HG03442 (cell line): ENCODE results near the gene ZNF579.
"Not testable (repeated sequence)": the region's sequence is repeated elsewhere in the genome, so short reads cannot be mapped to it uniquely, and the experiment has no call there.

Source experiments
- ATAC-seq: cut with Tn5 transposase; IDR thresholded peaks from one replicate; pipeline ENCODE4 v1.9.1; 2021; ENCODE audit warnings: mild to moderate bottlenecking, moderate library complexity; ENCODE audit not compliant: unreplicated experiment

Gene ZNF579

DNA sequence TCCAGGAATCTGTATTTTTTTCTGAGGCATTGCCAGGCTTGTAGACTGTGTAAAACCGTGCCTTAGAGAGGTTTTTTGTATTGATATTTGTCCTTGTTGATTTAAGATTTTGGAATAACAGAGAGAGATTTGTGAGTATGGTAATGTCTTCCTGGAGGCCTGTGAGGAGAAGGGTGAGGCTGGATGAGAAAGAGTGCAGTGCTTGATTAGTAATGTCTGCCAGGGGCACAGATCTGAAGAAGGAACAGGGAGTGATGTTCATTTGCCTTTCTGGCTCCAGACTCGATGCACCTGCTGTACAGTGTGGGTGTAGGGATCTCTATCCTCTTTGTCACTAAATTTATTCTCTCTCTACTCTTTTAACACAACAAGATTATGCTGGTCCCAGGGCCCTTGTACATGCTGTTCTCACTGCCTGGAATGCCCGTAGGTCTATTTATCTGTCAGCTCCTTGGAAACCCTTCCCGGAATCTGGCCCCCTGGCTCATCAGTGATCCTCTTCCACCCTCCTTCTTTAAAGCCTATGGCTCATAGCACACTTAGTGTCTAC lies 14.4 kb upstream of the ZNF579 start:
- no peak for ATAC-seq

DNA sequence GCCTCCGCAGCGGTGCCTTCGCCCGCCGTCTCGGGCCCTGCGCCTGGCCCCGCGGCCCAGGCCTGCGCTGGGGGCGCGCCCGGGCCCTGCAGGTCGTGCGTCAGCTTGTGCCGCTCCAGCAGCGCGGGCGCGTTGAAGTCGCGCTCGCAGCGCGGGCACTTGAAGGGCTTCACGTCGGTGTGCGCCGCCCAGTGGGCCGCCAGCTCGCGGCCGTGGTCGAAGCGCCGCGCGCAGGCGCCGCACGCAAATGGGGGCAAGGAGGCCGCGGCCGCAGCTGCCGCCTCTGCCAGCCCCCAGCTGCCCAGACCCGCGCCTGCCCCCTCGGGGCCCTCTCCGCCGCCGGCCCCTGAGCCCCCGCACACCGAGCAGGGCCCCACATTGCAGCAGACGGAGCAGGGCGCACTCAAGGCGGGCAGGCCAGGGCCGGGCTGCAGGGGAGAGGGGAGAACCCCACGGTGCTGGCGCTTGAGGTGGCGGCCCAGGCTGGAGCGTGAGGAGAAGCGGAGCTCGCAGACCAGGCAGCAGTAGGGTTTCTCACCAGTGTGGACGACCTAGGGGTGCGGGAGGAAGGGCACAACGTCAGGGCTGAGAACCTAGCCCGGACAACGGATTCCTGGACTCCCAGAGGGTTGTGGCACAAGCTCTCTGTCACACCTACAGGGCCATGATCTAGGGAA lies 12.6 kb upstream of the ZNF579 start:
- ATAC-seq: no peak

DNA sequence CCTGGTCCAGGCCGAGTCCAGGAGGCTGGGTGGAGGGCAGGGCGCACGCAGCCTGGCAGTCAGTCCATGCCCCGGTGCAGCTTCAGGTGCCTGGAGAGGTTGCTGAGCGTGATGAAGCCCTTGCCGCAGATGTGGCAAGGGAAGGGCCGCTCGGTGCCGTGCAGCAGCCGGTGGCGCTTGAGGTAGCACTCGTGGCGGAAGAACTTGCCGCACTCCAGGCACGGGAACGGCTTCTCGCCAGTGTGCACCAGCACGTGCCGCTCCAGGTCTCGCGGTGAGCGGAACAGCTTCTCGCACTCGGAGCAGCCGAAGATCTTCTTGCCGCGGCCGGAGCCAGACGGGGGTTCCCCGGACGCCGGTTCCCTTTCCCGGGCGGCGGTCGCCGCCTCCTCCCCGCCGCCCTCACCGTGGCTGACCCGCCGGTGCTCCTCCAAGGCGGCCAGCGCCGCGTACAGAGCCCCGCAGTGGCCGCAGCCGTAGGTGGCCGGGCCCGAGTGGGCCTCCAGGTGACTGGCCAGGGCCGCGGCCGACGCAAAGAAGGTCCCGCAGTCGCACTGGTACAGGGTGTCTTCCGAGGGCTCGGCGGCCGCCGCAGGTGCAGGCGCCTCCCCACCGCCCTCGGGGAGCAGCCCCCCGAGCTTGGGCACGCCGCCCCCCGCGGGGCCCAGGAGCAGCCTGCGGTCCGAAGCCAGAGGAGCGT lies 11.9 kb upstream of the ZNF579 start:
- no peak for ATAC-seq

DNA sequence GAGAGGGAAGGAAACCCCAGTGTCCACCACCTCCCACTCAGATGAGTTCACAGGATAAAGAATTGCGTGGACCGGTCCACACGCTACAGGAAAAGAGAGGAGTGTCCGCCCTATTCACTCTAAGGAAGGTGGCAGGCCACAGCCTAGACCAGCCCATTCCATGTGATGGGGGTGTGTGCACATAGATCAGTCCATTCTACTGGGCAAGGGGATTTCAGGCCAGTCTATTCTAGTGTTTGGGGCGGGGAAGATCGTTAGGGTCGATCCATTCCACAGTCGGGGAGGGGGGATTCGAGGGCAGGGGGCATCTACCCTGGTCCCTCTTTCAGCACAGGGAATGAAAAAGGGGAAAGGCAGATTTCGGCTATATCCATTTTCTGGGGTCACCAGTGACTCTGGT lies 10.9 kb upstream of the ZNF579 start:
- no peak for ATAC-seq

DNA sequence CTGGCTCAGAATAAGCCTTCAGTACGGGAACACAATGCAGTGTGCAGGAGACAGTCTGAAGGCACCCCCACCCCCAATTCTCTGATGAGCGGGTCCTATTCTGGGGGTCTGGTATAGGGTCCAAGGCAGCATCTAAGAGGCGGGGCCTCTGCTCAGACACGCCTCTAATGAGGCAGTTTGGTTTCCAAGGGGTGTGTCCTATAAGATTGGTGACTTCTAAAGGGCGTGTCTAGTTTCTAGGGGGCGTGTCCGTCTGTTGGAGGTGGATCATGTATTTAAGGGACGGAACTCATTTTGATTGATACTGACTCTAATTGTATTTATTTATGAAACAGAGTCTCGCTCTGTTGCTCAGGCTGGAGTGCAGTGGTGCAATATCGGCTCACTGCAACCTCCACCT lies 10.0 kb upstream of the ZNF579 start:
- no peak for ATAC-seq

DNA sequence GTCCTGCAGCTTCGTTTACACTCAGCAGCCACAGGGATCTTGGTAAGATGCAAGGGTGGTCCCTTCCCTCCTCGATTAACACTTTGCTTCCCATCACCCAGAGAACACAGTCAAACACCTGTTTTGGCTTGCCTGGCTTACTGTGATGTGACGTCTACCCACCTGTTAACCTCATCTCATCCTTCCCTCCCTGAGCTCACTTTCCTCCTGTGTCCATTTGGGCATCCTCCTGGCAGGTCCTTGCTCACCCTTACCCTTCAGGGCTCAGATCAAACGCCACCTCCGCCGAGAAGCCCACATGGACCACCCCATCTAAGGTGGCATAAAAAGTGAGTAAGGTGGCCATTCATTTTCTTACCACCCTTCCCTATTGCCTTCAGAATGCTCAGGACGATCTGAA lies 9.5 kb upstream of the ZNF579 start:
- no peak for ATAC-seq

DNA sequence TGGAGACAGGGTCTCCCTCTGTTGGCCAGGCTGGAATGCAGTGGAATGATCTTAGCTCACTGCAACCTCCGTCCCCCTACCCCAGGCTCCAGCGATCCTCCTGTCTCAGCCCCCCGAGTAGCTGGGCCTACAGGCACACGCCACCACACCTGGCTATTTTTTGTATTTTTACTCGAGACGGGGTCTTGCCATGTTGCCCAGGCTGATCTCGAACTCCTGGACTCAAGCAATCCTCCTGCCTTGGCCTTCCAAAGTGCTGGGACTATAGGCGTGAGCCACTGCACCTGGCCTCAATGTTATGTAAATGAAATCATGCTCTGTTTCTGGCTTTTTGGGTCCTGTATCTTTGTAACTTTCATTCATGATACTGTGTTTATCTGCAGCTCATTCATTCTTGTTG lies 8.1 kb upstream of the ZNF579 start:
- no peak for ATAC-seq

DNA sequence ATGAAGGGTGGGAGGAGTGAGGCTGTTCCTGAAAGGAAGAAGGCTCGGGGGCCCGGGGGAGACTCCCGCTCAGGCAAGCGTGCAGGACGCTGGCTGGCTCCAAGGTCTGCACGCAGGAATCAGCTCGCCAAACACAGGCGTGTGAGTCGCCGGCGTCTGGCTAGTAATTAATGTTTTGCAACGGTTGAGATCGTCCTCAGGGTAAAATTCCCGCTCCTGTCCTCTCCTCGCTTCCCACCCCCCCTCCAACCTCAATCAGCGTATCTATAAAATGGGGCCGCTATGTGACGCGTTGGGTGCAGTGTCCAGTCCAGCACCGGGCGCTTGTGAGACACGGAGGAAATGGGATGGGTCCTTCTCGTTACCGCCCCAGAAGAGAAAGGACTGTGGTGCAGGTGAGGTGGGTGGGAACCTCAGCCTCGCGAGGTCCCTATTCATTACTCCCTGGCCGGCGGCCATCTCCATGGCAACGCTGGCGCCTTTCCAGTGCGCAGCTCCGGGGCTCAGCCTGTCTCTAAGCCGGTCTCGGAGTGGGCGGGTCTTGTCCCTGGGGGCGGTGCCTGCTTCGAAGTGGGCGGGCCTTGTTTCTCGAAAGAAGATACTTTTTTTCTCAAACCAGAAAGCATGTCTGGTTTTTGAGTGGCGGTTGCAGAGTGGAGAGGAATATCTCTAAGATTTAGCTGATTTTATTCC lies 6.5 kb upstream of the ZNF579 start:
- ATAC-seq: peak; percentile 92

DNA sequence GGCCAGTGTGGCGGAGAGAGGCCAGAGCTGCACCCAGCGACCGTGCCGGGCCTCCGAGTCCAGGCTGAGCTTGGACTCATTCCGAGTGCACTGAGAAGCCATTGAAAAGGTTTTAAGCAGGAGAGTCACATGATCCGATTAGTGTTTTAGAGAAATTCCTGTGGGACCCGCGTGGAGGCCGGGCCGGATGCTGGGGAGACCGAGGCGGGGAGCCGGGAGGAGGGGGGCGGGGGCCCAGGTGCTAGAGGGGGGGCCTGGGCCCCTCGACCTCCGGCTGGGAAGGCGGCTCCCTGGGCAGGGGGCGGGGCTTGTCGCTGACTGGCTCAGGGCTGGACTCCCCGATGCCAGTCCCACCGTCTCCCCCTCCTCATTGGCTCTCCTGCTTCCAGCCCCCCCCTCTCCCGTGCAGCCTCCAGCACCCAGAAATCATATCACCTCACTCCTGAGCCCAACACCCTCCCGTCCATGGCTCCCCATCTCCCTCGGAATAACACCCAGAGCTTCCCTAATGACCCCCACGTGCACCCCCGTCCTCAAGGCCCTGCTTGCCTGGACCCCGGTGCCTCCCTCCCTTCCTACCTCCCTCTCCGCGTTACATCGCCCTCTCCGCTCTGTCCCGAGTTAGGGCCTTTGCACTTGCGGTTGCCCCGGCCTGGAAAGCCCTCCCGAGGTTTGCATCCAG lies 5.2 kb upstream of the ZNF579 start:
- ATAC-seq: no peak

DNA sequence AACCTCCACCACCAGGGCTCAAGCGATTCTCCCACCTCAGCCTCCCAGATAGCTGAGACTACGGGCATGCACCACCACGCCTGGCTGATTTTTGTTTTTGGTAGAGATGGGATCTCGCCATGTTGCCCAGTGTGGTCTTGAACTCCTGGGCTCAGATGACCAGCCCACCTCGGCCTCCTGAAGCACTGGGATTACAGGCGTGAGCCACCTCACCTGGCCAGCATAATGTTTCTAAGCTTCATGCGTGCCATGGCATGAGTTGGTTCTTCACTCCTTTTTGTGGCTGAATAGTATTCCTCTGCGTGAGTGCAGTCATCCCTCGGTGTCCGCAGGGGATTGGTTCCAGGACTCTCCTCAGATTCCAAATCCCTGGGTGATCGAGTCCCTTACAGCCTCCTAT lies 4.2 kb upstream of the ZNF579 start:
- ATAC-seq: no peak

DNA sequence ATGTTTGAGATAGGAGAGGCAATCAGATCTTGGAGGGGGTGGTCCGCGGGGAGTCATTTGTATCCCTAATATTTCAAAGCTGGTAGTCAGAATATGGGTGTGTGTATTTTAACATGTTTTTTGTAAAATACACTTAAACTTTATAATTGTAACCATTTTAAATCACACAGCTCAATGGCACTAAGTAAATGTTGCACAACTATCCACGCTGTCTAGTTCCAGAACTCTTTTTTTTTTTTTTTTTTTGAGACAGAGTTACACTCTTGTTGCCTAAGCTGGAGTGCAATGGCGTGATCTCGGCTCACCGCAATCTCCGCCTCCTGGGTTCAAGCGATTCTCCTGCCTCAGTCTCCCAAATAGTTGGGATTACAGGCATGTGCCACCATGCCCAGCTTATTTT lies 3.2 kb upstream of the ZNF579 start:
- not testable (repeated sequence) for ATAC-seq

DNA sequence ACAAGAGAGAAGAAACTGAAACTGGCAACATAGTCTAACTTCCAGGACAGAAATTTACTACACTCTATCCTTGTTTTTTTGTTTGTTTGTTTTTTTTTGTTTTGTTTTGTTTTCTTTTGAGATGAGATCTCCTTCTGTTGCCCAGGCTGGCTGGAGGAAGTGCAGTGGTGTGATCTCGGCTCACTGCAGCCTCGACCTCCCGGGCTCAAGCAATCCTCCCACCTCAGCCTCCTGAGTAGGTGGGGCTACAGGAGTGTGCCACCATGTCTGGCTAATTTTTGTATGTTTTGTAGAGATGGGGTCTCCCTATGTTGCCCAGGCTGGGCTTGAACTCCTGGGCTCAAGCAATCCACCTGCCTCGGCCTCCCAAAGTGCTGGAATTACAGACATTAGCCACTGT lies 1.6 kb upstream of the ZNF579 start:
- not testable (repeated sequence) for ATAC-seq

DNA sequence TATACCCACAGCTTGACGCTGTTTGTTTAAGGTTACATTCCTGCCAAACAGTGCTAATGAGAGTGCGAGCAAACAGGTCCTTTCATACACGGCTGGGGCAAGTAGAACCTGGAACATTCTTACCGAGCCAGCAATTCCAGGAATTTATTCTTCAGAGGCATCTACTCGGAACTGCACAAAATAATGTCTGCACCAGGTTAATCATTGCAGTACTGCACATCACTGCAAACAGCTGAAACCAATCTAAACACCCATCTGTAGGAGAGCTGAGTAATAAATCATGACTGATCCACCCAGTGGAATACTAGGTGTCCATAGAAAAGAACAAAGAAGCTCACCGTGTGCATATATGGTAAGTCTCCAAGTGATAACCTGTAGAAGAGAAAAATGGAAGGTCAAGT lies 1.2 kb upstream of the ZNF579 start:
- no peak for ATAC-seq

DNA sequence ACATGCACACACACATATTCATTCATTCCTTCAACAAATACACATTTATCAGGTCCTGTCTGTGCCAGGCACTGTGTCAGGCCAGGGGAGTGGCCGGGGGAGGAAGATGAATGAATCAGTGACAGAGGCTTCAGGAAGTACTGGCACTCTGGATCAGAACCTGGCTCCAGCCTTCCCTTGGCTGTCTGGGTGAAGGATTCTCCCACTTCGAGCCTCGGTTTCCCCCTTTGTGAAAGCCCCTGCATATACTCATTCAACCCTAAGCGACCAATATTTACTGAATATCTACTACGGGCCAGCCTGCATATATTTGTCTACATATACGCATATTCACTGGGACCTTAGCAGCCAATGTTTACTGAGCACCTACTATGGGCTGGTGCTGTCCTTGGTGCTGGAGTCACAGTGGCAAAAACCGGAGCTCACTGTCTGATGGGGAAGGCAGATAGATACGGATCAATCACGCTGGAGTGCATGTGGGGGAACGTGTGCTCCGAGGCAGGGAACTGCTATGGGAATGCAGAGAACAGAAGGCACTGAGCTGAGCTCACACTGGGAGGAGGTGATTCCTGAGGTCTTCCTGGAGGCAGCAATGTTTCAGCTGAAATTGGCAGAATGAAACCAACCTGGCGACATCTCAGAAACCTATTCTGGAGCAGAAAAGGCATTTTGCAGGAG lies 636 bp upstream of the ZNF579 start:
- ATAC-seq: no peak

DNA sequence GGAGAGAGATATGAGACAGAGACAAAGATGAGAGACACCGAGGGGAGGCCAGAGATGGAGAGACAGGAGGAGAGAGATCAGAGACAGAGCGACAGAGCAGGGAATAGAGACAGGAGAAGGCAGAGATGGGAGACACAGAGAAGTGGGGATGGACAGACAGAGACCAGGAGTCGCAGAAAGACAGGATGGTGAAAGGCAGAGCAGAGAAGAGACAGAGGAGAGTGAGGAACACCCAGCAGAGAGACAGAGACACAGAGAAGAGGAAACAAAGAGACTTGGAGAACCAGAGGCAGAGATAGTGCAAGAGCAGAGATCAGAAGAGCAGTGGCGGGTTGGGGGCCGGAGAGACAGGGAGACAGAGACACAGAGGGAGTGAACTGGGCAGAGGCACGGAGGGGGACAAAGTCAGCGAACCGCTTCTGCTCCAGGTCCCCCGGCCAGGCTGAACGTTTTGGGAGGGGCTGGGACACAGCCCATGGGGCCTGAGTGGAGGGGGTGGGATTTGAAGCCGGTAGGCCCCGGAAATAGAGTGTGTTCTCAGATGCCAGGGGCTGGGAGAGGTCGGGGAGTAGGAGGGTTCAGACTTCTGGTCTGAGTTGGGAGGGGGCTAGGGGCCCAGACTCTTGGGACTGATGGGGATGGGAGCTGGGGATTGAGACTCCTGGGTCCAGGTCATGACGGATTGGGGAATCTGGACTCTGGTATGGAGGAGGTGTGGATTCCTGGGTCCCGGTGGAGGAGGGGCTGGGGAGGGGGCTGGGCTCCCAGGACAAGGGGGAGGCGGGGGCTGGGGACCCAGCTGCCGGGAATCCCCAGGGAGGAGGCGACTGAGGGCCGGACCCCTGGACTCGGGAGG lies 654 bp downstream of the ZNF579 start:
- no peak for ATAC-seq

DNA sequence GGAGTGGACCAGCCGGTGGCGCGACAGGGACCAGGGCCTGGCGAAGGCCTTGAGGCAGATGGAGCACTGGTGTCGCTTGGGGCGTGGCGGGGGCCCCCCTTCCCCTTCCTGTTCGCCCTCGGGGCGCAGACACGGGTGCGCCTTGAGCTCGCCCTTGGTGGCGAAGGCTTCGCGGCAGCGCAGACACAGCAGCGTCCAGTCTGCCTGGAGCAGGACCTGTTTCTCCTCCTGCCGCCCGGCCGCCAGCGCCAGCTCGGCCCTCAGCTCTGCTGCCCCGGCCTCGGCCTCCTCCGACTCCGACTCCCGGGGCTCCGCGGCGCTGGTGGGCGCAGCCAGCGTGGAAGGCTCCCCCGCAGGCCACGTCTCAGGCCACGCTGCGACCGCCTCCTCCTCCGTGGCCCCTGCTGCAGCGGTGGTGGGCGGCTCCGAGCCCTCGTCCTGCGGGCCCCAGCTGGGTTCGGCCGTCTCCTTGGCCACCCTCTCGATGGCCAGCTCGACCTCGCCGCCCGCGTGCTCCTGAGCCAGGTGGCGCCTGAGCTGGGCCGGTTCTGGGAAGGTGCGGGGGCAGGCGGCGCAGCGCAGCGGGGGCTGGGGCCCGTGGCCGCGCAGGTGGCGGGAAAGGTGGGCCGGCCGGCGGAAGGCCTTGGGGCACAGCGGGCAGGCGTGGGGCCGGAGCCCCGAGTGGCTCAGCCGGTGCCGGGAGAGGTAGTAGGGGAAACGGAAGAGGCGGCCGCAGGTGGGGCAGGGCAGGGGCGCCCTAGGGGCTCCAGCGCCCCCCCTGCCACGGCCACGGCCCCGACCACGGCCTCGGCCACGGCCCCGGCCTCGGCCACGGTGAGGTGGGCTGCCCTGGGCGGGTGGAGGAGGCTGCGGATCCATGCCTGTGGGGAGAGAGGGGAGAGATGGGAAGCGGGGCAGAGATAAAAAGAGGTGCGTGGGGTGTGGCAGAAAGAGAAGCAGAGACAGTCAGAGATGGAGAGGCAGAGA lies 1.6 kb downstream of the ZNF579 start:
- no peak for ATAC-seq

DNA sequence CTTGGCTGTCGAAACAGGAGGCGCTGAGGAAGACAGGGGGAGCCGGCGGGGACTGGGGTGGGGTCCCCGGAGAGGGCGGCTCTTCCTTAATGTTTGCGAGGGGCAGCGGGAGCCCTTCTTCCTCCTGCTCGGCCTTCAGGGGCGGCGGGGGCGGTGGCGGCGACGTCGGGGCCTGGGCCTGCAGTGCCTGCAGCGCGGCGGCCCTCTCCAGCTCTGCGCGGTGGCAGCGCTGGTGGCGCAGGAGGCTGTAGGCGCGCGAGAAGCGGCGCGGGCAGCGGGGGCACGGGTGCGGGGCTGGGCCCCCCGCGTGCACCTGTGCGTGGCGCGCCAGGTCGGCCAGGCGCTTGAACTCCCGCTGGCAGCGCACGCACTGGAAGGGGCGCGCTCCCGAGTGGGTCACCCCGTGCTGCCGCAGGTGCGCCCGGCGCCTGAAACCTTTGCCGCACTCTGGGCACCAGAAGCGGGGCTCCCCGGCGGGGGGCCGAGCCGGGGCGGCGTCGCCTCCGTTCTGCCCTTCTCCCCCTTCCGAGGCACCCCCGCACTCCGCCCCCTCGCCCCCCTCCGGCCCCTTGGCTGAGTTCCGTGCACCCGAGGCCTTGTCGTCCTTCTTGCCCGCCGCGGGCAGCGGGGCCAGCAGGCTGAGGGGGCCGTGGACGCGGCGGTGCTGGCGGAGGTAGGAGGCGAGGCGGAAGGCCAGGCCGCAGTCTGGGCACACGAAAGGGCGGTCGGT lies 2.5 kb downstream of the ZNF579 start:
- no peak for ATAC-seq

DNA sequence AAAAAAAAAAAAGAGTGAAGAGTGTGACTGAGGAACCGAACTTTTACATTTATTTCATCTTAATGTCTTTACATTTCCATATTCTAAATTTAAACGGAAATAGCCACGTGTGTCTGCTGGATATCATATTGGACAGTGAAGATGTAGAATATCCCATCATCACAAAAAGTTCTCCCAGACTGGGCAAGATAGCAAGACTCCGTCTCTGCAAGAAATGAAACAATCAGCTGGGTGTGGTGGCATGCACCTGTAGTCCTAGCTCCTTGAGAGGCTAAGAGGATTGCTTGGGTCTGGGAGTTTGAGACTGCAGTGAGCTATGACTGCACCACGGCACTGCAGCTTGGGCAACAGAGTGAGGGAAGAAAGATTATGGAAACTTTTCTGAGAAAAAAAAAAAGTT lies 3.9 kb downstream of the ZNF579 start:
- ATAC-seq: no peak
